ENCODE measurements around the gene SSRP1. TPM values are rescaled to one million over a fixed set of nuclear protein-coding genes. Genes with fewer than 3 reads are reported as not detected.

Gene SSRP1
- total and polyA plus RNA-seq, 12 donors, result 25.3 to 106 (median 56.9) TPM

- intact Hi-C loops (cut with DNase I), result no loop called here
- no peaks in the 10 kb centered on the region for H3K36me3 ChIP-seq (replicated peaks in 1 of 2)
- 86 to 97% (median 96%) methylated on average over 3 of the region's 3 CpGs for WGBS, 4 donors
Measured at GRCh38 chr11:57374966-57375365, 39.3 kb upstream of the SSRP1 start.

GRCh38 chr11:57373146-57373545 is 37.5 kb upstream of the SSRP1 start:
- no peak for DNase-seq
- 43 to 53% (median 49%) methylated on average over 3 of the region's 3 CpGs for WGBS, 4 donors
- no peak for TF ChIP-seq POLR2A (IDR thresholded peaks at IDR 0.05)
- no peak for TF ChIP-seq CTCF (IDR thresholded peaks at IDR 0.05)
- Histone ChIP-seq H3K4me3 (no peak overlapping the region), H3K9me3 (replicated peaks in 1 of 3) (no peaks in the 10 kb centered on the region), H3K4me1 (replicated peaks in 1 of 2) (no peaks in the 10 kb centered on the region), H3K27me3 (no peaks in the 10 kb centered on the region), H3K36me3 (replicated peaks in 1 of 2) (no peaks in the 10 kb centered on the region), H3K27ac (no peak overlapping the region)
- intact Hi-C loops (cut with DNase I), result no loop called here

More at GRCh38 chr11:57374966-57375365, 39.3 kb upstream of the SSRP1 start:
- no peak for DNase-seq
- Histone ChIP-seq H3K4me3 (no peak overlapping the region), H3K9me3 (replicated peaks in 1 of 3) (no peaks in the 10 kb centered on the region), H3K4me1 (replicated peaks in 1 of 2) (no peaks in the 10 kb centered on the region), H3K27ac (no peak overlapping the region), H3K27me3 (no peaks in the 10 kb centered on the region)
- no peak for TF ChIP-seq POLR2A (IDR thresholded peaks at IDR 0.05)
- no peak for TF ChIP-seq CTCF (IDR thresholded peaks at IDR 0.05)

- H3K4me1 ChIP-seq (replicated peaks in 1 of 2), result no peaks in the 10 kb centered on the region
- intact Hi-C loops (cut with DNase I), result no loop called here
- DNase-seq, result no peak
- H3K4me3 ChIP-seq, result no peak overlapping the region
- no peak for TF ChIP-seq CTCF (IDR thresholded peaks at IDR 0.05)
- no peak for TF ChIP-seq POLR2A (IDR thresholded peaks at IDR 0.05)
- H3K36me3 ChIP-seq (replicated peaks in 1 of 2), result no peaks in the 10 kb centered on the region
- H3K27ac ChIP-seq, result no peak overlapping the region
- H3K27me3 ChIP-seq, result no peaks in the 10 kb centered on the region
- H3K9me3 ChIP-seq (replicated peaks in 1 of 3), result no peaks in the 10 kb centered on the region
Measured at GRCh38 chr11:57370941-57371340, 35.2 kb upstream of the SSRP1 start.

- WGBS, 4 donors, result 87 to 95% (median 91%) methylated on average over 7 of the region's 7 CpGs
- Histone ChIP-seq H3K4me1 (replicated peaks in 1 of 2) (no peaks in the 10 kb centered on the region), H3K36me3 (replicated peaks in 1 of 2) (no peaks in the 10 kb centered on the region), H3K9me3 (replicated peaks in 1 of 3) (no peaks in the 10 kb centered on the region), H3K27ac (no peak overlapping the region), H3K4me3 (no peak overlapping the region), H3K27me3 (no peaks in the 10 kb centered on the region)
- intact Hi-C loops (cut with DNase I), result no loop called here
- DNase-seq, result no peak
- TF ChIP-seq POLR2A (IDR thresholded peaks at IDR 0.05) (no peak), CTCF (IDR thresholded peaks at IDR 0.05) (no peak)
Measured at GRCh38 chr11:57370251-57370650, 34.6 kb upstream of the SSRP1 start.

All from adrenal gland (tissue), 12 donors.